ENCODE results near the gene IL36RN. TPM values are rescaled to one million over a fixed set of nuclear protein-coding genes. Genes with fewer than 3 reads are reported as not detected.

The IL36RN gene
- total and polyA plus RNA-seq, 2 of the 13 experiments (the other 11 are each of a cell fraction or from before 2014, with no cell fraction given), result not detected

GRCh38 chr2:113092864-113093612, 34.0 kb downstream of the IL36RN start (continued):
- TF ChIP-seq HNRNPH1 (optimal IDR thresholded peaks at IDR 0.05; ENCODE audit: low read depth, low read length) (no peak), ZNF776 (CRISPR knock-in tag; IDR thresholded peaks at IDR 0.05) (no peak), NFKBIZ (CRISPR knock-in tag; IDR thresholded peaks at IDR 0.05) (no peak), PBX2 (CRISPR knock-in tag; IDR thresholded peaks at IDR 0.05) (no peak), ZNF781 (CRISPR knock-in tag; IDR thresholded peaks at IDR 0.05; ENCODE audit: borderline replicate concordance, not compliant biosample characterization) (no peak)

GRCh38 chr2:113093613-113093977, 34.6 kb downstream of the IL36RN start:
- ChIA-PET CTCF (ENCODE audit: low intra/inter-chr PET ratio, low total read pairs) (no interaction called here), POLR2A (no interaction called here)
- intact Hi-C loops (cut with micrococcal nuclease; ENCODE audit: unreplicated experiment) (no loop called here), in situ Hi-C loops (cut with HindIII; ENCODE audit: extremely low pct_ligation_motif_present, low pct_unique_long_range_greater_than_20kb) (no loop called here)
- Histone ChIP-seq H3K4me1 (ENCODE audit: insufficient read depth, low read length) (peaks cover 19% of the 10 kb centered on the region), H3K36me3 (replicated peaks in 1 of 2; ENCODE audit: control insufficient read depth in 1 of 2, insufficient read depth in 2 of 2, low read length in 2 of 2) (no peaks in the 10 kb centered on the region), H3K27me3 (ENCODE audit: control insufficient read depth in 1 of 2, insufficient read depth in 2 of 2, low read length in 2 of 2) (peaks cover 0 to 2% of the 10 kb centered on the region in 2 experiments; a peak in 1 of 5 replicates), H3K9me3 (ENCODE audit: low read length) (no peaks in the 10 kb centered on the region), H3K27ac (ENCODE audit: extremely low read length, insufficient read depth, low read length) (no peak overlapping the region), H2AFZ (ENCODE audit: low read length) (no peak overlapping the region), H3K4me3 (replicated peaks in 1 of 3; ENCODE audit: insufficient read depth in 1 of 3, low read depth in 2 of 3, low read length in 3 of 3) (no peak overlapping the region), H3K4me2 (ENCODE audit: low read depth, low read length) (no peak overlapping the region), H4K20me1 (ENCODE audit: insufficient read depth, low read length) (no peaks in the 10 kb centered on the region), H3K9ac (ENCODE audit: insufficient read depth, low read depth, low read length) (no peak overlapping the region), H3K79me2 (ENCODE audit: insufficient read depth, low read length) (no peaks in the 10 kb centered on the region)
- WGBS (ENCODE audit: low lambda C conversion rate), result 2% methylated on average over 2 of the region's 2 CpGs
- BruUV-seq (replicated peaks), result no TSS peak
- FAIRE-seq, result no peak
- DNase-seq (ENCODE audit: low spot score), result no peak
- no peak for TF ChIP-seq ZFAT (CRISPR knock-in tag; conservative IDR thresholded peaks at IDR 0.05)
- no peak for TF ChIP-seq PRPF4 (IDR thresholded peaks at IDR 0.05; ENCODE audit: low read depth, low read length, poor library complexity, severe bottlenecking)
- no peak for ATAC-seq

Data from HepG2 (cell line).